Activated T-helper 1 cell treated with anti-CD3 and anti-CD28 coated beads, Interleukin-2, amount 50 U/mL, for 16 hours (primary cell): ENCODE results near the gene ELF5.

Experiments
- DNase-seq, 2 donors: peaks; one replicate each; pipeline ENCODE4 v3.0.0-alpha.2; 2020; ENCODE audit warnings: low read depth in 1 of 2, low spot score in 1 of 2

ELF5 gene

DNA sequence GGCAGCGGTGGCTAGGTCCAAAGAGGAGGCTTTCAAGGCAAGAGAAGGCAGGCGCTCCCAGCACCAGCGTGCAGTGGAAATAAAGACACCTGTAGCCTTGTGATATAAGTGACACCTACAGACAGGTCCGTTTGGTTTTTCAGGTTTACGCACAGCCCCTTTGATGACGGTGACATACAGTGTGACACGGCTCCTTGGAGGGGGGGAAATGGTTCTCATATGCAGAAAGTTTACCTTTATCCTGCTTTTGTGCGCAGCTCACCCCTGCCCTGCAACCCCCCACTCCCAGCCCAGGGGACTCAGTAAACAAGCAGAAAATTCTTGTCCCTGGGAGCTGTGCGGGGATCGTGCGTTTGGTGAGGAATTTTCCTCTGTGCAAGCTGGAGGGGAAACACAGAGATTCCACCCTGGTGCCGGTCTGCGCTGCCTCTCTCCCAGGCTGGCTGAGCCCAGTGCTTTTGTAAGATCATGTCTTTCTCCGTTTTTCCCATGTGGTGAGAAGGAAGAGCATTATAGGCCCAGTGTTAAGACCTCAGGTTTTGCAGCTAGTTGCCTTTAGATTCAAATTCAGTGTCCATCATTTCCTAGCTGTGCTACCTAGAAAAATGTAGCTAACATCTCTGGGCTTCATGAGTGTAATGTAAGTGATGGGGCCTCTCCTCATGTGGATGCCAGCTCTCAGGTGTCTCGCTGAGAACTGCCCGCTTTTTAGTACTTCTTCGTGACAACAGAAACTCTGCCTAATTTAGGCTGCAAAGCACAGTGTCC is at the start of gene ELF5:
TSS of gene ELF5 (minus strand) at position 113 of the 768 bp plus-strand sequence. CDS start 8,045 bp downstream, outside the sequence.
- DNase-seq: no peak

DNA sequence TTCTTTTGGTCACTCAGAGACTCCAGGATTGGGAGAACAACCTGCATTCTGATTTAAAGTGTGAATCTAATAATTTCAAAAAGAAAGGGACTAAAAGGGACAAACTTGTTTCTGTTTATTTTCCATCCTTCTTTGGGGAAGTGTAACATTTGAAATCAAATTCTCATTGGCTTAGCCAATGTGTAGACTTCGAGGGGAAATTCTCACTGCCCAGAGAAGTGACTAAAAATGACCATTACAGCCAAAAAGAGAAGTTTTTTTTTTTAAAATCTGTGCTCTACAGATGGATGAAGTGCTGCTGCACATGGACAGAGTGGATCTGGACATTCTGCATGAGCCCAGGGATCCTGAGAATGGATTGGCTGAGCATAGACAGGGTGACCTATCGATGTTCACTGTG is 49.4 kb upstream of the ELF5 start:
- no peak for DNase-seq

DNA sequence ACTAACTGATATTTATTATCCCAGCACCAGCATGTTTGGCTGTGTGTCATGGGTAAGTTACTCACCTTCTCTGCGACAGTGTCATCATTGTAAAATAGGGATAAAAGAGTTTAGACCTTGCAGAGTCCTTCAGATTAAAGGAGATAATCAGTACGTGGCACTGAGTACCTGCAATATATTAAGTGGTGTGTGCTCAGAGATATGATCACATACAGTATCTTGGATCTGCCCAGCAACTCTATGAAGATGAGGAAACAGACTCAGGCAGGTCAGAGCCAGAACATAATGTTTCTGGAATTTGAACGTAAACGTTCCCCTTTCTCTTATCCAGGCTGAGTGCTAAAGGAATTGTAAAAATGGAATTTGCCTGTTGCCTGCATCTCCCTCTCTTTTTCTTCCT is 46.9 kb upstream of the ELF5 start:
- no peak for DNase-seq

DNA sequence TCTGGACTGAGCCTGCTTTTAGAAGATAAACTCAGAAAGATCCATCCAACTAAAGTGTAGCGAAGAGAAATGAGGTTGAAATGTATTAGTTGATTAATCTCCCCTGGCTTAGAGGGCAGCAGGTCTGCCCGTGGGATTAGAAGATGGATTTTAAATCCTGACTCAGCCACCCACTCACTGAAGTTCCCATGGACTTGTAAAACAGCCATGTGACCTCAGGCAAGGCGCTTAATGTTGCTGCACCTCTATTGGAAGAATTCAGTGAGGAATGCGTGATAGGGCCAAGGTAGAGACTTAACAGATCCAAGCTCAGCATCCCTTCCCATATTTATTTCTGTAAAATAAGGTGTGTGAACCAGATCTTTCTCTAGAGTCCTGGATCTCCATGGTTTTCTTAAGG is 45.1 kb upstream of the ELF5 start:
- no peak for DNase-seq

DNA sequence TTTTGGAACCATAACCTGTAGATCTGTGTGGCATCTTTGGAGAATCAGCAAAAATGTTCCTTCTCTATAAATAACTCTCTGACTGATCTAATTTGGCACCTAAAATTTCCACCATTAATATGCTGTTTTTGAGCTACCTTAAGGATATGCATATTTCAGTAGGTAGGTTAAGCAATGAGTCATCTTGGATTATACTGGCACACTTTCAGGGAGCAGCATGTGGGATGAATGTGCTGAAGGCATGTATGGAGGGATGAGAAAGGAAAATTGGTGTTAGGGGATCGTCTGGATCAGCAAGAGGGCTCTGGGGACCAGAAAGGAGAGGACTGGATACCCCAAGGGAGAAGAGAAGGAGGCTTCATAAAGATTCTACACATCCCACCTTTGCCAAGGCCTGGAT is 44.6 kb upstream of the ELF5 start:
- no peak for DNase-seq

DNA sequence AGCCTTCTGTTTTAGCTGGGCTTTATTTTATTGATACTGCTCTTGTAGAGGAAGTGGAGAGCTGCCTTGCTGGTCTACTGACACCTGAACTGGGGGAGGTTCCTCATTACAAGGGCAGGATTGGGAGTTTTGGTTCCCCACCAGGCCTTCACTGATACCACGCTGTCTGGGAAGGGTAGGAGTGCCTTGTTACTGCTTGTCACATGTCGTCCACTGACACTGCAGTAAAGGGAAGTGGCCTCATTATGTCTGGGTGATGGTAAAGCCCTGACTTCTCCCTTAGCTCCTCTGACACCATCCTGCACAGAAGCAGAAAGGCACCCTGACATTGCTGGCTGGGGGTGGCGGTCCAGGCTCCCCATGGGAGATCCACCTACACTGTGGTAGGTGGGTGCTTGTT is 38.7 kb upstream of the ELF5 start:
- DNase-seq: no peak

DNA sequence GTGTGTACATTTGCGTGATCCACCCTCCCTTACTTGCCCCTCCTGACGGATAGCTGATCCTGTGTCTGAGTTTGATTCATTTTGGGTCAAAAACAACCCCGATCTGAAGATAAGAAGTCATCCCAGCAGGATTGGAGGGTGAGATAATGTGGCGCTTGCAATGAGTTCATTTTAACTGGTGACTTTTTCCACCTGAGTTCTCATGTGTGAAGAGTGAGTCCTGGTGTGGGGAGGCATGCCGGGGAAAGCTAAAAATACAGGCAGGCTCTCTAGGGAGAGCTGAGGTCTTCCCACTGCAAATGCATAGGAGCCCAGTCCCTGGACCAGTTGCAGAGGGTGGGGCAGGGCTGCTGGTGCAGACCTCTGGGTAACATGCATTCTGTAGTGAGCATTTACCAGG is 35.7 kb upstream of the ELF5 start:
- DNase-seq: no peak

DNA sequence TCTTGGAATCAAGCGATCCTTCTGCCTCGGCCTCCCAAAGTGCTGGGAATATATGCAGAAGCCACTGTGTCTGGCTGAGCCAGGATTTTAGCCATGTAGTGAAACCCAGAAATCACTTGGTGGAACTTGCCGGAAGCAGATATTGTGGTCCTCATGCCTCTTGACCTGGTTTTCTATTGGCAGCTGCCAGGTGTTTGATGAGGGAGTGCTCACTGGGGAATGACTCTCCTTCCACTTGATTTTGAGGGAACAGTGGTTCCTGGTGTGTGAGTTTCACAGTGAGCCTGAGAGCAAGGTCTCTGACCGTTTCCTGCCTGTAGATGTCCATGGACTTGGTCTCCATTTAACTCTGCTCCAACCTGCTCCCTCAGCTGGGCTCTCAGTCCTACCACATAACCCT is 34.7 kb upstream of the ELF5 start:
- no peak for DNase-seq

DNA sequence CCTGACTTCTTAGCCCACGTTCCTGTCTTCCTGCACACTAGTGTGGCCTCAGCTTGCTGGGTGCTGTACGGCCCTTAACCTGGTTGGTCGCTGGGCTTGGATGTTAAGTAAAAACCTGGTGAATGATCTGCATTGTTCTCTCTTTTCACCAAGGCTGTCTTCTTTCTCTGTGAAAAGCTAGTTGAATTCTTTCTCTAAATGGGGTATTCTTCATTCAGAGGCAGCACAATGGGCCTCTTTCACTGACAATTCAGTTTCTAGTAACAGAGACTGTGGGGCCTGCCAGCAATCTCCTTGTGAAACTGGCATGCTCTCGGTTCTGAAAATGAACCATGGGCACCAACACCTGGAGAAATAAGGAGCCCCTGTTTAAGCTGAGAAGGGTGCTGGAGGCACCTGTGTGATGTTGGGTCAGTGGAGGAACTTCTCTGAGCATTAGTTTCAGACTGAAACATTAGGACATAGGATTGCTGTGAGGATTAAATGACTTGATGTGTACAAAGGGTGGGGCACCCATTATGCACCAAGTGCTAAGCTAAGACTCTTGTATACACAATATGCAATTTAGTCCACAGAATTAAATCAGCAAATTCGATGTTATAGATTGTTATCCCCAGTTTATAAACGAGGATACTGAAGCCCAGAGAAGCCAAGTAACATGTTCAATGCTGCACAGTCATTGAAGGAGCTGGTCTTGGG is 33.1 kb upstream of the ELF5 start:
- no peak for DNase-seq

DNA sequence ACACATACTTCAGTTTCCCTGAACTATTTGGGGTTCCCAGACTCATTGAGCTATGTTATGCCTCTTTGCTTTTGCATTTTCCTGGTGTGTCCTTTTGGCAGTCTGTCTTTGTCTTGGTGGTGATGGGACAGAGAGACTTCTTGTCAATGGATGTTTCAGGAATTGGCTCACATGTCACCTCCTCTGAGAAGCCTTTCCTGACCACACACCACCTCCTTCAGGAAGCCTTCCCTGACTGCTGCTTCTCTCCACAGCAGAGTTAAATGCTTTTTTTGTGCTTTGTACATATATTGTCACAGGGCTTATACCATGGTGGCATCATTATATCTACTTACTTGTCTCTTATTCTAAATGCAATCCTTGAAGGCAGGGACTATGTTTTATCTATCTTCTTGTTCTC is 28.5 kb upstream of the ELF5 start:
- no peak for DNase-seq

DNA sequence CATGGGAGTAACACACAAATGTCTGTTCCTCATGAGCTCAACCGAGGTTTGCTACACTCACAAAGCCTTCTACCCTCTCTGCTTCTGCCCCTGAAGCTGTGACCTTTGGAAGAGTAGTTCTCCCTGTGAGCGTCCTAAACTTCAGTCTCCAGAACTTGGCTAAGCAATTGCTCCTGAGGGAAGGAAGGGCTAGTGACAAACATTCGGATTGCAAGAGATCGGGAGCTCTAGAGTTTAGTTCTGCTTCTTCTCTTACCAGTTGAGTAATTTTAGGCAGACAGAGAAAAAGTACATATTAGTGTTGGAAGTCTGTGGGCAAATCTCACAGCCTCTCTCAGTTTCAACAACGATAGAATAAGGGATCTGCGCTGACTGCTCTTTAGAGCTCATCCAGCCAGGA is 27.3 kb upstream of the ELF5 start:
- no peak for DNase-seq

DNA sequence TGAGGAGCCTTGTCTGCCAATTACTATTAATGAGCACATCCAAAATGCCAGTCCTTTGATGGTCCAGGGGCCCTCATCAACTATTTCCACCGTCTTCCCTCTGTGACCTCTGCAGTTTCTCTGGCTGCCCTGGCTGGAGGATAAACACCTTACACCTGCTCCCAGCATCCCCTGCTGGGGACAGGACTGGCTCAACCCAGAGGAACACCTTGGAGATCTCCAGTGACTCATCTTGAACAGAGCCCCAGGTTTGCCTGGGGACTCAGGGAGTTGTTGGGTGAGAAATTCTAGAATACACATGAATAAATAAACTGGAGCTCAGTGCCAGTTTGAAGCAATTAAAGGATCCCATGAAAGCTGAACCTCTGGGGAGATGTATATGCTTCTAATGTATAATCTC is 24.0 kb upstream of the ELF5 start:
- DNase-seq: no peak

DNA sequence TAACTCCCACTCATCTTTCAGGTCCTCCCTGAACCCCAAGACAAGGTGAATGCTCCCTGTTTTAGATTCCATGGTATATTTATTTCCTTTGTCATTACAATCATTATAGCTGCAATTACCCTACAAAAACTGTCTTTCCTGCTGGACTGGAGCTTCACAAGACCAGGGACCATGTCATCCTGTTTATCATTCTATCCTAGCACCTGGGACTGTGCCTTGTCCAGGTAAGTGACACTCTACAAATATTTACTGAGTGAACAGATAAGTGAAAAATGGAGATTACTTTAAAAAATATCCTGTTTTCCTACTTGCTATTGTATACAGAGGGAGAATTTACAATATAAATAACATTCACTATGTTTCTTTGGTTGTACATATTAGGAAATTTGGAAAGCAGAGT is 22.5 kb upstream of the ELF5 start:
- DNase-seq: no peak

DNA sequence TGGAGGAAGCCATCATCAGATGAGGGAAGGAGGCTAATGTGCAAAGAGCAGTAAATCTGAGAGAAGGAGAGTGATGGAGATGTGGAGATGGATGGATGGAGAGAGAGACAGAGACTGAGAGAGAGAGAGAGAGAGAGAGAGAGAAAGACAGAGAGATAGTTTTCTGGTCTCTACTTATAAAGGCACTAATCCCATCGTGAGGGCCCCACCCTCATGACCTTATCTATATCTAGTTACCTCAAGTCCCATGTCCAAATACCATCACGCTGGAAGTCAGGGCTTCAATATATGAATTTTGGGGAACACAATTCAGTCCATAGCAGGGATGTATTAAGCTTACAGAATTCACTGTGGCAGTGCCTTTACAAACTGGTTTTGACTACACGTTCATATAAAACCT is 21.2 kb upstream of the ELF5 start:
- no peak for DNase-seq

DNA sequence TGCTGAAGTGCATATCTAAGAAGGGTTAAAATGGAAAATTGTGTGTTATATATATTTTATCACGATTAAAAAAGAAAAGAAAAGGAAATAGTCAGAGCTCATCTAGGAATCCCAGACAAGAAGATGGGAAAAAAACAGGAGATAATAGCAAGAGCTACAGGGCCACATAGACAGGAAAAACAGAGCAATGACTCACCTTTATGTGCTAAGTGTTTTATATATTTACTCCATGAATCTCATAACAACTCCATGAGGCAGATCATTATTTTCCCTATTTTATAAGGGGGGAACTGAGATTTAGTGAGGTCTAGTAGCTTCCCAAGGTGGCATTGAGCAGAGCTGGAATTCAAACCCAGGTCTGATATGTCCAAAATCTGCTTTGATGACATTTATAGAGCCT is 18.1 kb upstream of the ELF5 start:
- no peak for DNase-seq

DNA sequence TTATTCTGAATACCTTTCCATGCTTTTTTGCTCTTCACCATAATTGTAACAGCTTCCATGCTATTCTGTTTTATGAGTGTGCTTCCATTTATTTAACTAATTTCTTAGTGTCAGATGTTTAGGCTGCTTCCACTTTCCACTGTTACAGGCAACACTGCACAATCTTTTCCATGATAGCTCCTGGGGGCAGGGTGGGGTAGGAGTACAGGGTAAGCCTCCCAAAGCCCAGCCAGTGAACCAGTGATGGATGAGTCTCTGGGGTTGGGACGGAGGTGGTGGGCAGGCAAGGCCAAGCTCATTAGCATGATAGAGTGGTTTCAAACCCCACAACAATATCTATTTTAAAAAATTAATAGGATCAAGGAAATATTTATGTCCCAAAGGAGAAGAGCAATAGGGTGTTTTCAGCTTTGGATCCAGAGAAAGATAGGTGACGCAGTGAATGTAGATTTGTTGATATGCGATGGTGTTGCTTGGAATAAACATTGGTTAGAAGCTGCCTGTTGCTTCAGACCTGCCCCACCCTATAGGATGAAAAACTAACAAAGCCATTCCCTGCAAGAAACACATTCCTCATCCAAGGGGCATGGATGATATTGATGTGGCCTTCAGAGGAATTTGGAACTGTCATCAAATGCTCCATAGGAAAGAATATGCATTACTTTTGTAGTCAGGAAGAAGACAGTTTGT is 17.1 kb upstream of the ELF5 start:
- no peak for DNase-seq

DNA sequence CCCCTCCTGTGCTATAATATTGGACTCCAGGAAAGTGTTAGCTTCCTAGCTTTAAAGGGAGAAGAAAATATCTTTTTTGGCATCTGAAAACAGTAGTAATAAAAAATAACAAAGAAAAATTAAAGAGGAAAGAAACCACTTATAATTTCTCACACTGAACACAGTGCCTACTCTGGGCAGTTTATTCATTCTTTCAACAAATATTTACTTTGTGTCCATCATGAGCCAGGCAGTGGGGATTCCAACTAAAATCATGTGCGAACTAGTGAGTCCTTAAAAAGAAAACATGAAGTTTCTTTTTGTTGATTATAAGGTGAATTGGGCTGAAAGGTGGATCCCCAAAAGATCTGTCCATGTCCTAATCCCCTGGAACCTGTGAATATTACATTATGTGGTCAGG is 16.0 kb upstream of the ELF5 start:
- DNase-seq: no peak

DNA sequence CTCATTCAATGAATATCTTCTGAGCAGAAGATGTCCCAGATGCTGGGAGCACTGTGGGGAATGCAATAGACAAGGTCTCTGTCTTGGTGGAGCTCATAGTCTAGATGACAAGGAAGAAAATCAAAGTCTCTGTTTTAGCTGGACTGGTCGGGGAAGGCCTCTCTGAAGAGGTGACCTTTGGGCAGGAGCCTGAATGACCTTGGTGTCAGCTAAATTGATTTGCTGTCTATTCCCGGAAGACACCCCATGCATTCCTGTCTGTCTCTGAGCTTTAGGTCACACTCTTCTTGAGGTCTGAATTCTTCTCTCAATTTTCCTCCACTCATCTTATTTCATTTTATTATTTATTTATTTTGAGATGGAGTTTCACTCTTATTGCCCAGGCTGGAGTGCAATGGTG is 14.5 kb upstream of the ELF5 start:
- no peak for DNase-seq

DNA sequence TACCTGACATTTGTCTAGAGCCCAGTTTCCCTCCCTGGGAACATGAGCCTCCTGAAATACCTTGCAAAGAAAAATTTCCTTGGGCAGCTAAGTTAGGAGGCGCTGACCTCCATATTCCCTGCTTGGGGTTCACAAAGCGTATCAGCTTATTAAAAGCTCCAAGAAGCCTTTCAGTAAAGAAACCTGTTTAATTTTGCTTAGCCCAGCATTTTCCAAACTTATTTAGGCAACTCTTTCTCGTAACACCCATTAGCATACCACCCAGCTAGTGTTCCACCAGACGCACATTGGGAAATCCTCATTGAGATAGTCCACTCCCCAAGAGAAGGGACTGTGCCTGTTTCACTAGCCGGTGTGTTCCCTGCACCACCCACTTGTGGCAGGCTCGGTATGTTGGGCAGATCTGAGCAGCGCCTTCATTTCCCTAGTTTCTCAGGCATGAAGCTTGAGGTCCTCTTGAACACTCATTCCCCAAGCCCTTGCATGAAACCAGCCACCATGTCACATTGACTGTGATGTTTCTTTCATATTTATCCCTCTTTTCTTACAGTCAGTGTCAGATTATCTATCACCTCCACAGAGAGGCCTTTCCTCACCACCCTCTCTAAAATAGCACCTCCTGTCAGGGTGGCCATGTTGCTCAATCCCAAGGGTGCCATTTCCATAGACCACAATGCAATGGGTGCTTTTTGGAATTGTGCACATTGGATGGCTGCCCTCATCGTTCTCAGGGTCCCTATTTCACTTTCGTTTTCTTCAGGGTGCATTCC is 12.5 kb upstream of the ELF5 start:
- no peak for DNase-seq

DNA sequence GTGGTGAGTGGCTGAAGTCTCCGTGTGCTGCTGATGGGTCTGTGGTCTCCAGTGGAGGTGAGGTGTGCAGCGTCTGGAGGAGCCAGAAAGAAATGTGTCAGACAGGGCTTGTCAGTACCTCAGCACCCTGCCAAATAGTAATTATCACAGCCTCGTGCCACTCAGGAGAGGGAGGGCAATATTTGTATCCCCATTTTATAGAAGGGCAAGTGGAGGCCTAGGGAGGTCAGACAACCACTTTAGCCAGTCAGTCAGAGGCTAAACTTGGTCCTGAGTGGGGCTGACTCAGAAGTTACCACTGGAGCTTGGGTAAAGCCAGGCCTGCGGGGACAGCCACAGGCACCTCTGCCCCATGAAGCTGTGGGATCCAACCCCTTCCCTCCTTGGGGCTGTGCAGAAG is 11.5 kb upstream of the ELF5 start:
- DNase-seq: no peak

DNA sequence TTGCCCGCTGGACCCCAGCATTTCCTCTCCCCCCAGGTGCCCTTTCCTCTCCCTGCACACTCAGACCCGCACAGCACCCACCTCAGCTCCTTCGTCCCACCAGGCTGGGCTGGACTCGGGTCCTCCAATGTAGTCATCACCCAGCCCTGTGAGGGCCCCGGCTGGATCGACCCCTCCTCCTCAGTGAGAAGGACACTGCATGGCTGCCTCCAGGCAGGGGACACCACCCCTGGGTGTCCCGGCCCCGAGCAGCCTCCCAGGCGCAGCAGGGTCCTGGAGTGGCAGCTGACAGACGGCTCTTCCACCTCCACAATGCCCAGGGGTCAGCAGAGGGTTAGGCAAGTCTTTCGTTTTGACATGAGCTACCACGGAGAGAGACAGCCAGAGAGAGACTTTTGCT is 11.1 kb upstream of the ELF5 start:
- no peak for DNase-seq

DNA sequence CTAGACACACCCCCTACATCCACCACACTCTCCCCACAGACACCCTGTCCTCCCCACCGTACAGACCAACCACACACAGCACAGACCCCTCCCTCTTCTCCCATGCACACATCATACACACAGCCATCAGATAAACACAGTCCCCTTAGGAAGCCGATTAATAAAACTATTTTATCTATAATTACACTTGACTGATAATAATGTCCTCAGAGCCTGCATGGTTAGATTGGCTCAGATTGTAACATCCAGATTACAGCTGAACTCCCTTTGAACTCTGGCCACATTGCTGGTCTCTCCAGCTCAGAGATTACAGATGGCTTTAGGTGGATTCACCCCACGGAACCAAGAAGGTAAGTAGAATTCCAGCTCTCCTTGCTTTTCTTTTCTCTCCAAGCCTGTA is 9.5 kb upstream of the ELF5 start:
- DNase-seq: no peak
